ENCODE measurements around the gene PEMT. TPM values are rescaled to one million over a fixed set of nuclear protein-coding genes. Genes with fewer than 3 reads are reported as not detected.

Gene PEMT
- total and polyA plus RNA-seq, 9 of the 15 experiments (the other 6 are each of a cell fraction or from before 2014, with no cell fraction given) = 1.4 to 36.4 (median 13.6) TPM

DNA sequence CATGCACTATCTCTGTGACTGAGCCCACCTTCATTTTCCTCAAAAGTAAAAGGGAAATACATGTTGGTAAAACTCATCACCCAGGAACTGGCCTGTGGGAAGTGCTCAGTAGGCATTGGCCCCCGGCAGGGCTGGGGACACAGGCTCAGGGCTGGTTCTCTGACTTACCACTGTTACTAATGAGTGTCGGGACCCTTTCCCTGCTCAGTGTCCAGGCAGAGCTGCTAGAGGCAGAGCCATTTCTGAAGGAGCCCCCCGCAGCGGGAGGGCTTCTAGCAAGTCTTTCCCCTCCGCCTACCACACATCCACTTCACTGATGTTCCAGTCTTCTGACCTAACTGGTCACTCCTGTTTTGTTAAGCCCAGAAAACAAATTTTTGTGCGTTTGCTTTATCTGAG, 1.7 kb upstream of the PEMT start (continued):
- TF ChIP-seq BRCA1 (IDR thresholded peaks at IDR 0.05) (no peak), BRCA1 (CRISPR knock-in tag; IDR thresholded peaks at IDR 0.05) (no peak)

- CTCF ChIA-PET (ENCODE audit: low intra/inter-chr PET ratio) = no interaction called here
- no peaks in the 10 kb centered on the region for H4K20me1 ChIP-seq (replicated peaks; ENCODE audit: control insufficient read depth, insufficient read depth, low read length)
- no peaks in the 10 kb centered on the region for H3K36me3 ChIP-seq (ENCODE audit: control insufficient read depth, insufficient read depth, low read length)
- no peaks in the 10 kb centered on the region for H3K9me1 ChIP-seq (ENCODE audit: control insufficient read depth, insufficient read depth, low read length)
- POLR2A ChIA-PET = interaction anchor here (0.6 to 1.5 kb wide), 7 partner anchors 9 to 252 kb away, joined by 3 to 6 read pairs (median 3); no protein-coding TSS in a partner anchor
- H3K9me3 ChIP-seq (replicated peaks; ENCODE audit: control insufficient read depth, insufficient read depth, low read depth, low read length) = no peaks in the 10 kb centered on the region
- peak overlapping the region; percentile 90 to 94 for H3K9ac ChIP-seq (ENCODE audit: insufficient read depth in 1 of 2, low read depth in 2 of 2, low read length in 2 of 2)
- H3K27me3 ChIP-seq (ENCODE audit: control insufficient read depth in 2 of 2, insufficient read depth in 2 of 2, low read length in 2 of 2) = no peaks in the 10 kb centered on the region
- H3K4me2 ChIP-seq (ENCODE audit: insufficient read depth, low read length) = peak overlapping the region; percentile 87
- DNase-seq (ENCODE audit: extremely low read depth in 1 of 4, low spot score in 3 of 4) = peak in 1 of 4 experiments; percentile 25
- BruUV-seq (replicated peaks) = TSS peak; percentile 64
- peaks cover 10 to 28% of the 10 kb centered on the region in 2 experiments; a peak in 4 of 5 replicates for H3K4me1 ChIP-seq (replicated peaks in 1 of 2; ENCODE audit: control insufficient read depth in 2 of 2, insufficient read depth in 2 of 2, low read length in 2 of 2)
- in situ Hi-C loops (cut with MboI) = no loop called here
- WGBS (ENCODE audit: insufficient coverage, low coverage, missing lambda C conversion rate) = 0% methylated on average over 6 of the region's 21 CpGs
- no peak for FAIRE-seq
- H2AFZ ChIP-seq (ENCODE audit: low read depth, low read length) = peak overlapping the region; percentile 95
- H3K27ac ChIP-seq (ENCODE audit: extremely low read depth, low read depth, low read length) = peak overlapping the region; percentile 91
- H3K79me2 ChIP-seq (ENCODE audit: control insufficient read depth, insufficient read depth, low read length) = peaks cover 23% of the 10 kb centered on the region; the same call in 2 of the 3 replicates
- intact Hi-C loops (cut with micrococcal nuclease) = no loop called here
- ATAC-seq = peak; percentile 4
- H3K4me3 ChIP-seq = peak overlapping the region; percentile 79
- no peak for TF ChIP-seq FOXJ2 (tag; IDR thresholded peaks at IDR 0.05)
- TF ChIP-seq MYNN (IDR thresholded peaks at IDR 0.05) = peak; percentile 61; the same call in 1 of the 2 replicates
- TF ChIP-seq MYNN (CRISPR knock-in tag; IDR thresholded peaks at IDR 0.05) = no peak
- TF ChIP-seq SNAPC5 (CRISPR knock-in tag; IDR thresholded peaks at IDR 0.05) = no peak
- TF ChIP-seq TSC22D4 (tag; IDR thresholded peaks at IDR 0.05) = no peak
- peak; percentile 78 for TF ChIP-seq EGR1 (conservative IDR thresholded peaks at IDR 0.05)
- TF ChIP-seq DNMT1 (IDR thresholded peaks at IDR 0.05) = no peak
- TF ChIP-seq TBL1XR1 (IDR thresholded peaks at IDR 0.05; ENCODE audit: low read length in 2 of 2) = no peak
- no peak for TF ChIP-seq CREBBP (IDR thresholded peaks at IDR 0.05; ENCODE audit: low read depth, low read length)
- no peak for TF ChIP-seq TCFL5 (CRISPR knock-in tag; conservative IDR thresholded peaks at IDR 0.05)
- peak; percentile 27 for TF ChIP-seq SAP30 (IDR thresholded peaks at IDR 0.05; ENCODE audit: borderline replicate concordance, insufficient read depth, low read depth, low read length, poor library complexity, severe bottlenecking)
- TF ChIP-seq, protein P1, sequence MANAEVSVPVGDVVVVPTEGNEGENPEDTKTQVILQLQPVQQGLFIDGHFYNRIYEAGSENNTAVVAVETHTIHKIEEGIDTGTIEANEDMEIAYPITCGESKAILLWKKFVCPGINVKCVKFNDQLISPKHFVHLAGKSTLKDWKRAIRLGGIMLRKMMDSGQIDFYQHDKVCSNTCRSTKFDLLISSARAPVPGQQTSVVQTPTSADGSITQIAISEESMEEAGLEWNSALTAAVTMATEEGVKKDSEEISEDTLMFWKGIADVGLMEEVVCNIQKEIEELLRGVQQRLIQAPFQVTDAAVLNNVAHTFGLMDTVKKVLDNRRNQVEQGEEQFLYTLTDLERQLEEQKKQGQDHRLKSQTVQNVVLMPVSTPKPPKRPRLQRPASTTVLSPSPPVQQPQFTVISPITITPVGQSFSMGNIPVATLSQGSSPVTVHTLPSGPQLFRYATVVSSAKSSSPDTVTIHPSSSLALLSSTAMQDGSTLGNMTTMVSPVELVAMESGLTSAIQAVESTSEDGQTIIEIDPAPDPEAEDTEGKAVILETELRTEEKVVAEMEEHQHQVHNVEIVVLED (CRISPR knock-in tag; IDR thresholded peaks at IDR 0.05) = no peak
- no peak for TF ChIP-seq SAFB2 (IDR thresholded peaks at IDR 0.05; ENCODE audit: borderline replicate concordance, low read depth, low read length, severe bottlenecking)
- TF ChIP-seq NUFIP1 (IDR thresholded peaks at IDR 0.05; ENCODE audit: partially characterized antibody) = no peak
- TF ChIP-seq CBX2 (IDR thresholded peaks at IDR 0.05; ENCODE audit: insufficient read depth, low read length, poor library complexity, severe bottlenecking) = no peak
- TF ChIP-seq CBFA2T3 (IDR thresholded peaks at IDR 0.05) = 0 out of 2 replicates have a peak, but pooled peaks have one; percentile 2
- peak; percentile 60 to 65 for TF ChIP-seq NRF1 (conservative IDR thresholded peaks at IDR 0.05 in 1 of 2, IDR thresholded peaks at IDR 0.05 in 1 of 2)
- TF ChIP-seq ARID1B (IDR thresholded peaks at IDR 0.05) = peak; percentile 24; the same call in 1 of the 2 replicates
- TF ChIP-seq EWSR1 (IDR thresholded peaks at IDR 0.05; ENCODE audit: borderline replicate concordance, low read depth, partially characterized antibody) = no peak
Measured at GRCh38 chr17:17590883-17591354, 589 bp downstream of the PEMT start.

Data from K562 (cell line).